WTC11 (cell line): ENCODE data around the gene BCAS3. TPM values are rescaled to one million over a fixed set of nuclear protein-coding genes. Genes with fewer than 3 reads are reported as not detected.

ENCODE experiments used
- ATAC-seq: fragments of 200-7000 bp; cut with Tn5 transposase; 2 replicates; pipeline ENCODE4 v1.10.0; 2021; ENCODE audit warnings: mild to moderate bottlenecking, moderate library complexity
- CTCF ChIA-PET: fragments of 300-600 bp; sonication (Branson Sonifier 250); formaldehyde crosslinking; loops from one replicate; lab custom pipeline; 2021; ENCODE audit warnings: antibody characterized with exemption; lab: Charles Lee
- POLR2A ChIA-PET: fragments of 350-600 bp; sonication (Branson Sonifier 250); formaldehyde crosslinking; loops from one replicate; lab custom pipeline; 2021; ENCODE audit warnings: antibody characterized with exemption; lab: Charles Lee
- DNase-seq: peaks from one replicate; pipeline ENCODE4 v3.0.0; 2021; ENCODE audit warnings: low spot score
- H3K27ac Mint-ChIP-seq: 2 replicates; pipeline ENCODE4 v1.8.0; 2021; ENCODE audit warnings: mixed read lengths
- H3K27me3 Mint-ChIP-seq: 2 replicates; pipeline ENCODE4 v1.8.0; 2021; ENCODE audit warnings: low read depth, mild to moderate bottlenecking, moderate library complexity, mixed read lengths
- H3K36me3 Mint-ChIP-seq: 2 replicates; pipeline ENCODE4 v1.8.0; 2021; ENCODE audit warnings: mixed read lengths
- H3K4me1 Mint-ChIP-seq: 2 replicates; pipeline ENCODE4 v1.8.0; 2022; ENCODE audit warnings: mixed read lengths
- H3K4me3 Mint-ChIP-seq: 2 replicates; pipeline ENCODE4 v1.8.0; 2021; ENCODE audit warnings: mild to moderate bottlenecking, moderate library complexity, mixed read lengths
- H3K9me3 Mint-ChIP-seq: 2 replicates; pipeline ENCODE4 v1.8.0; 2021; ENCODE audit warnings: mixed read lengths
- AR ChIP-seq: fragments of 250-450 bp; sonication (Bioruptor Pico); IDR thresholded peaks from 2 replicates; pipeline ENCODE4 v1.9.0; 2021; ENCODE audit warnings: mild to moderate bottlenecking
- ESRRA ChIP-seq: sonication (generic); formaldehyde crosslinking; IDR thresholded peaks from 2 replicates; pipeline ENCODE4 v1.8.1; 2022; ENCODE audit warnings: mild to moderate bottlenecking, missing genetic modification reagents, borderline replicate concordance
- GABPB1 ChIP-seq: sonication (generic); formaldehyde crosslinking; IDR thresholded peaks from 2 replicates; pipeline ENCODE4 v1.8.1; 2023; ENCODE audit warnings: mild to moderate bottlenecking, missing genetic modification reagents
- GRHL2 ChIP-seq: fragments of 250-450 bp; sonication (Bioruptor Pico); IDR thresholded peaks from 2 replicates; pipeline ENCODE4 v1.8.0; 2022; ENCODE audit warnings: mild to moderate bottlenecking, moderate library complexity; ENCODE audit not compliant: insufficient replicate concordance, severe bottlenecking
- HMGA2 ChIP-seq: fragments of 250-450 bp; sonication (Bioruptor Pico); IDR thresholded peaks from 2 replicates; pipeline ENCODE4 v1.4.0; 2021; ENCODE audit warnings: mild to moderate bottlenecking, moderate library complexity
- NR3C1 ChIP-seq: sonication (generic); formaldehyde crosslinking; conservative IDR thresholded peaks from 2 replicates; pipeline ENCODE4 v1.8.1; 2023; ENCODE audit warnings: low read depth, mild to moderate bottlenecking, missing genetic modification reagents
- RORB ChIP-seq: fragments of 250-450 bp; sonication (Bioruptor Pico); IDR thresholded peaks from 2 replicates; pipeline ENCODE4 v1.9.0; 2021; ENCODE audit warnings: mild to moderate bottlenecking
- ZMAT4 ChIP-seq: fragments of 250-450 bp; sonication (Bioruptor Pico); IDR thresholded peaks from 2 replicates; pipeline ENCODE4 v1.9.0; 2021; ENCODE audit warnings: mild to moderate bottlenecking
- ZNF232 ChIP-seq: sonication (generic); formaldehyde crosslinking; IDR thresholded peaks from 2 replicates; pipeline ENCODE4 v1.8.0; 2022; ENCODE audit warnings: mild to moderate bottlenecking, missing genetic modification reagents
- ZNF396 ChIP-seq: fragments of 250-450 bp; sonication (Bioruptor Pico); IDR thresholded peaks from 2 replicates; pipeline ENCODE4 v1.8.0; 2021; ENCODE audit warnings: mild to moderate bottlenecking, moderate library complexity, borderline replicate concordance
- ZNF532 ChIP-seq: fragments of 250-450 bp; sonication (Bioruptor Pico); IDR thresholded peaks from 2 replicates; pipeline ENCODE4 v1.9.0; 2021; ENCODE audit warnings: mild to moderate bottlenecking, borderline replicate concordance
- total RNA-seq: library from RNA; stranded (reverse); gene quantifications from 3 replicates; pipeline ENCODE4 v1.2.3, GENCODE V29; 2021
- TF ChIP-seq, protein P1 (sequence below): sonication (generic); formaldehyde crosslinking; IDR thresholded peaks from 2 replicates; pipeline ENCODE4 v1.8.0; 2022; ENCODE audit warnings: mild to moderate bottlenecking, missing genetic modification reagents
- TF ChIP-seq, protein P2 (sequence below): sonication (generic); formaldehyde crosslinking; IDR thresholded peaks from 2 replicates; pipeline ENCODE4 v1.8.1; 2022; ENCODE audit warnings: mild to moderate bottlenecking, moderate library complexity, missing genetic modification reagents

BCAS3 gene
- total RNA-seq, 1 experiment from 2014 or later = 15.5 TPM

DNA sequence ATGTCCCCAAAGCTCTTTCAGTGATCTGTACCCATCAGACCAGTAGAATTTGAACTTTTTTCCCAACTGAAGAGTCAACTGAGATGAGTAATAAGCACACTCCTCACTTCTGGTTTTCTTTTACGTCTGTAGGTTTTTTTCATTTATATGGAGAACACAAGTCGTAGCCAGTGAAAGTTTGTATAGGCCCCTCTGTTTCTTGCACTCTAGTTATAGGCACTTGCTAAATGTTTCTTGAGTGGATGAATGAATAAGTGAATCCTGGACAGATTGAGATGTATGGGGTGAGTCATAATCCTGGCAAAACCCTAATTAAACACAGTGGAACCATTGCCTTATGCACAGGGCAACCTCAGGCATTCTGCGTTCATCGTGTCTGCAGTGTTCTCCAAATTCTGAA, 528.3 kb downstream of the BCAS3 start (continued):
- TF ChIP-seq, protein P1, sequence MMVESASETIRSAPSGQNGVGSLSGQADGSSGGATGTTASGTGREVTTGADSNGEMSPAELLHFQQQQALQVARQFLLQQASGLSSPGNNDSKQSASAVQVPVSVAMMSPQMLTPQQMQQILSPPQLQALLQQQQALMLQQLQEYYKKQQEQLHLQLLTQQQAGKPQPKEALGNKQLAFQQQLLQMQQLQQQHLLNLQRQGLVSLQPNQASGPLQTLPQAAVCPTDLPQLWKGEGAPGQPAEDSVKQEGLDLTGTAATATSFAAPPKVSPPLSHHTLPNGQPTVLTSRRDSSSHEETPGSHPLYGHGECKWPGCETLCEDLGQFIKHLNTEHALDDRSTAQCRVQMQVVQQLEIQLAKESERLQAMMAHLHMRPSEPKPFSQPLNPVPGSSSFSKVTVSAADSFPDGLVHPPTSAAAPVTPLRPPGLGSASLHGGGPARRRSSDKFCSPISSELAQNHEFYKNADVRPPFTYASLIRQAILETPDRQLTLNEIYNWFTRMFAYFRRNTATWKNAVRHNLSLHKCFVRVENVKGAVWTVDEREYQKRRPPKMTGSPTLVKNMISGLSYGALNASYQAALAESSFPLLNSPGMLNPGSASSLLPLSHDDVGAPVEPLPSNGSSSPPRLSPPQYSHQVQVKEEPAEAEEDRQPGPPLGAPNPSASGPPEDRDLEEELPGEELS (CRISPR knock-in tag) = no peak
- TF ChIP-seq HMGA2 (CRISPR knock-in tag) (no peak), ZNF396 (no peak), ZNF232 (CRISPR knock-in tag) (no peak), ZNF532 (CRISPR knock-in tag) (no peak)

DNA sequence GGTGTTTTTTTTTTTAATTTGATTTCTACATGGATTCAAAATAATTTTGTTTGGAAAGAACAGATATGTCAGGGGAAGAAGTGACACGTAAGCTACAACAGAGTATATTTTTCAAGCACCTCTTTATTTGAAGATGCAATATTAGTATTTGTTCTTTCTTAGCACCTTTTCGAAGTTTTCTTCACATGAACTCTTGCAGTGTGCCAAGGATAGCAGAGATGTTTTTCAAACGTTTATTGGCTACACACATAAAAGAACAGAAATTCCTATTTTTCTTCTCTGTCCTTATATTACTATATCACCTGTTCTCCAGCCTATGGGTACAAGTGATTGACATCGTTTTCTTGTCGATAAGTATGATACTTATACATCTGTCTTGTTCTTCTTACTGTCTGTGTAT, 529.3 kb downstream of the BCAS3 start:
- POLR2A ChIA-PET = no interaction called here

More for the DNA sequence above, 529.3 kb downstream of the BCAS3 start:
- TF ChIP-seq AR (CRISPR knock-in tag) (no peak), ESRRA (CRISPR knock-in tag) (no peak), NR3C1 (CRISPR knock-in tag) (no peak), ZMAT4 (CRISPR knock-in tag) (no peak), GRHL2 (no peak), RORB (CRISPR knock-in tag) (no peak), GABPB1 (CRISPR knock-in tag) (no peak)
- TF ChIP-seq, protein P2, sequence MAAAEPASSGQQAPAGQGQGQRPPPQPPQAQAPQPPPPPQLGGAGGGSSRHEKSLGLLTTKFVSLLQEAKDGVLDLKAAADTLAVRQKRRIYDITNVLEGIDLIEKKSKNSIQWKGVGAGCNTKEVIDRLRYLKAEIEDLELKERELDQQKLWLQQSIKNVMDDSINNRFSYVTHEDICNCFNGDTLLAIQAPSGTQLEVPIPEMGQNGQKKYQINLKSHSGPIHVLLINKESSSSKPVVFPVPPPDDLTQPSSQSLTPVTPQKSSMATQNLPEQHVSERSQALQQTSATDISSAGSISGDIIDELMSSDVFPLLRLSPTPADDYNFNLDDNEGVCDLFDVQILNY = no peak
- no peaks in the 10 kb centered on the region for H3K27me3 Mint-ChIP-seq
- no peak overlapping the region for H3K4me3 Mint-ChIP-seq
- peaks cover 51% of the 10 kb centered on the region for H3K4me1 Mint-ChIP-seq
- no peak overlapping the region for H3K27ac Mint-ChIP-seq
- H3K36me3 Mint-ChIP-seq = no peaks in the 10 kb centered on the region
- ATAC-seq (no peak), DNase-seq (no peak)
- 0 out of 2 replicates have a peak, but pooled peaks cover 3% of the 10 kb centered on the region for H3K9me3 Mint-ChIP-seq
- CTCF ChIA-PET = no interaction called here
